Ureter (tissue), 1 donor: ENCODE data around the gene FGF14. TPM values are rescaled to one million over a fixed set of nuclear protein-coding genes. Genes with fewer than 3 reads are reported as not detected.

ENCODE experiments used
- DNase-seq: peaks from one replicate; pipeline ENCODE4 v3.0.0-alpha.2; 2020; ENCODE audit warnings: low spot score
- total RNA-seq: library from RNA; stranded (reverse); gene quantifications from one replicate; pipeline ENCODE4 v1.2.4, GENCODE V29; 2023
- donor health status: DM: yes; HTN: yes; CAD: no.

FGF14 gene
- total RNA-seq, 1 donor from 2014 or later: 0.68 TPM

DNA sequence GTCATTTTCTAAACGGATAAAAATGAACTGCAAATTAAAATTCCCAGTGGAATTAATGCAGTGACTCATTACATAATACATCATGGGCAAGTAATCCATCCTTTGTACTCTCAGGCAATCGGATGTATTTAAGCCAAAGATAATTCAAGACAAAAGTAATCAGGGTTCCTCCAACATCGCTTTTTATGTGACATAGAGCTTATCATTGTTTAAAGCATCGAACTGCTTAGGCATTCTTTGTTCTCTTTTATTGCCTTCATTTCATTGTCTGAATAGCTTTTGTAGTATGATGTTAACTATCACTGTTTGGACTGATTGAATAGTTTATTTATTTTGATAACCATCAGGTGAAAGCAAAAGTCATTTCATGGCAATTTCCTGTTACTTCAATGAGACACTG lies 740.0 kb downstream of the FGF14 start:
- no peak for DNase-seq

Other genes starting within 250 kb of the FGF14 start
- gene TPP2, start 194.9 kb upstream of the FGF14 start, total RNA-seq: 46.5 TPM